ENCODE data around the gene COG4.

The COG4 gene

GRCh38 chr16:70448075-70448474 lies 75.3 kb downstream of the COG4 start:
- Histone ChIP-seq H4K20me1 (no peaks in the 10 kb centered on the region), H3K4me2 (no peak overlapping the region), H3K27ac (no peak overlapping the region), H3K4me1 (peaks cover 10% of the 10 kb centered on the region), H3K36me3 (no peaks in the 10 kb centered on the region), H3K27me3 (no peaks in the 10 kb centered on the region), H3K4me3 (no peak overlapping the region), H3K9ac (no peak overlapping the region), H3K9me3 (no peaks in the 10 kb centered on the region)
- no peak for TF ChIP-seq Cebpa-rat (IDR thresholded peaks at IDR 0.05)

- Histone ChIP-seq H3K9me3 (no peaks in the 10 kb centered on the region), H3K4me2 (no peak overlapping the region), H3K27me3 (no peaks in the 10 kb centered on the region), H4K20me1 (no peaks in the 10 kb centered on the region), H3K4me1 (peaks cover 16% of the 10 kb centered on the region), H3K27ac (no peak overlapping the region), H3K36me3 (no peaks in the 10 kb centered on the region), H3K4me3 (no peak overlapping the region), H3K9ac (no peak overlapping the region)
- no peak for TF ChIP-seq Cebpa-rat (IDR thresholded peaks at IDR 0.05)
Measured at GRCh38 chr16:70444249-70445063, 78.9 kb downstream of the COG4 start.

- peaks cover 9% of the 10 kb centered on the region; the same call in 1 of the 2 replicates for H4K20me1 ChIP-seq
- no peaks in the 10 kb centered on the region for H3K9me3 ChIP-seq
- H3K4me1 ChIP-seq, result peaks cover 26% of the 10 kb centered on the region
- no peak overlapping the region for H3K27ac ChIP-seq
- no peak overlapping the region for H3K9ac ChIP-seq
- H3K27me3 ChIP-seq, result no peaks in the 10 kb centered on the region
- no peak overlapping the region for H3K4me3 ChIP-seq
- H3K36me3 ChIP-seq, result no peaks in the 10 kb centered on the region
- H3K4me2 ChIP-seq, result no peak overlapping the region
- TF ChIP-seq Cebpa-rat (IDR thresholded peaks at IDR 0.05), result no peak
Measured at GRCh38 chr16:70442344-70442743, 81.0 kb downstream of the COG4 start.

- peaks cover 26% of the 10 kb centered on the region for H3K4me1 ChIP-seq
- H3K4me3 ChIP-seq, result no peak overlapping the region
- H3K36me3 ChIP-seq, result no peaks in the 10 kb centered on the region
- no peak for TF ChIP-seq Cebpa-rat (IDR thresholded peaks at IDR 0.05)
- no peak overlapping the region for H3K9ac ChIP-seq
- H3K4me2 ChIP-seq, result no peak overlapping the region
- H3K27ac ChIP-seq, result no peak overlapping the region
- H3K27me3 ChIP-seq, result no peaks in the 10 kb centered on the region
- peaks cover 17% of the 10 kb centered on the region; the same call in 1 of the 2 replicates for H4K20me1 ChIP-seq
- H3K9me3 ChIP-seq, result no peaks in the 10 kb centered on the region
Measured at GRCh38 chr16:70441406-70441990, 81.9 kb downstream of the COG4 start.

GRCh38 chr16:70440009-70440692 lies 83.2 kb downstream of the COG4 start:
- Histone ChIP-seq H3K4me1 (peaks cover 37% of the 10 kb centered on the region), H3K9ac (0 out of 2 replicates have a peak overlapping the region, but pooled peaks have one; percentile 87), H3K27me3 (no peaks in the 10 kb centered on the region), H3K4me3 (peak overlapping the region; percentile 90), H4K20me1 (peaks cover 22% of the 10 kb centered on the region; the same call in 1 of the 2 replicates), H3K27ac (no peak overlapping the region), H3K9me3 (no peaks in the 10 kb centered on the region), H3K4me2 (peak overlapping the region; percentile 85), H3K36me3 (peaks cover under 1% of the 10 kb centered on the region; the same call in 1 of the 2 replicates)
- no peak for TF ChIP-seq Cebpa-rat (IDR thresholded peaks at IDR 0.05)

GRCh38 chr16:70438969-70439862 lies 84.1 kb downstream of the COG4 start, which contains the start of gene ST3GAL2:
Gene ST3GAL2 (minus strand): TSS chr16:70439100. CDS start chr16:70398530, 40,570 bp downstream.
- Histone ChIP-seq H3K36me3 (peaks cover 10% of the 10 kb centered on the region; the same call in 1 of the 2 replicates), H3K4me2 (peak within 1 kb of the TSS; percentile 99), H4K20me1 (peaks cover 28% of the 10 kb centered on the region; the same call in 1 of the 2 replicates), H3K9me3 (no peaks in the 10 kb centered on the region), H3K9ac (peak within 1 kb of the TSS; percentile 87), H3K4me1 (peaks cover 47% of the 10 kb centered on the region), H3K4me3 (peak within 1 kb of the TSS; percentile 90), H3K27me3 (no peaks in the 10 kb centered on the region), H3K27ac (peak within 1 kb of the TSS; percentile 89)
- TF ChIP-seq Cebpa-rat (IDR thresholded peaks at IDR 0.05), result no peak

GRCh38 chr16:70438585-70438968 lies 84.8 kb downstream of the COG4 start:
- no peaks in the 10 kb centered on the region for H3K9me3 ChIP-seq
- peak overlapping the region; percentile 87 for H3K9ac ChIP-seq
- TF ChIP-seq Cebpa-rat (IDR thresholded peaks at IDR 0.05), result no peak
- H3K4me2 ChIP-seq, result peak overlapping the region; percentile 99
- H3K36me3 ChIP-seq, result peaks cover 10% of the 10 kb centered on the region; the same call in 1 of the 2 replicates
- H4K20me1 ChIP-seq, result peaks cover 35% of the 10 kb centered on the region; the same call in 1 of the 2 replicates
- H3K27ac ChIP-seq, result peak overlapping the region; percentile 89
- no peaks in the 10 kb centered on the region for H3K27me3 ChIP-seq
- H3K4me1 ChIP-seq, result peaks cover 53% of the 10 kb centered on the region
- H3K4me3 ChIP-seq, result peak overlapping the region; percentile 90

GRCh38 chr16:70437582-70438557 lies 85.5 kb downstream of the COG4 start:
- Histone ChIP-seq H3K27me3 (no peaks in the 10 kb centered on the region), H4K20me1 (peaks cover 42% of the 10 kb centered on the region; the same call in 1 of the 2 replicates), H3K4me1 (peaks cover 60% of the 10 kb centered on the region), H3K9ac (peak overlapping the region; percentile 87), H3K36me3 (peaks cover 10% of the 10 kb centered on the region; the same call in 1 of the 2 replicates), H3K4me3 (peak overlapping the region; percentile 90), H3K27ac (peak overlapping the region; percentile 89), H3K4me2 (peak overlapping the region; percentile 99), H3K9me3 (no peaks in the 10 kb centered on the region)
- no peak for TF ChIP-seq Cebpa-rat (IDR thresholded peaks at IDR 0.05)

All from BLaER1 (cell line).